T follicular helper cell (primary cell): ENCODE results near the gene LRRTM3.

Source experiments
- DNase-seq: peaks from one replicate; pipeline ENCODE4 v3.0.0-alpha.2; 2020; ENCODE audit warnings: low read depth

LRRTM3 gene

GRCh38 chr10:66934711-66935110, 8.9 kb downstream of the LRRTM3 start:
- DNase-seq = no peak

GRCh38 chr10:66940965-66941364, 15.1 kb downstream of the LRRTM3 start:
- DNase-seq = no peak

- DNase-seq = no peak
Measured at GRCh38 chr10:66941491-66941890, 15.7 kb downstream of the LRRTM3 start.

DNA sequence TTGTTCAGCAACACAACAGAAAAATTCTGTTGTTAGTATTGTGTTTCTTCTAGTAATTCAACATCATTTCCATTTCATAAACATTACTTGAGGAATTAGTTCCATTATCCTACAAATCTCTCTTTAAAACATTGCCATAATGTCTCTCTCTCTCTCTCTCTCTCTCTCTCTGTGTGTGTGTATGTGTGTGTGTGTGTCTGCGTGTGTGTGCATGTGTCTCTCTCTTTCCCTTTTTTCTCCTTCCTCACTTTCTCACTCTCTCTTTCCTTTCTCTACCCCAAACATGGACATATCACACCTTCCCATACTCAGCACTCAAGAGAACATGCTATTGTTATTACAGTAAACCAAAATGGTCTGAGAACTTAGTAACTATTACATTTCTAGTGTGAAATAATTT, 16.6 kb downstream of the LRRTM3 start:
- DNase-seq = no peak

DNA sequence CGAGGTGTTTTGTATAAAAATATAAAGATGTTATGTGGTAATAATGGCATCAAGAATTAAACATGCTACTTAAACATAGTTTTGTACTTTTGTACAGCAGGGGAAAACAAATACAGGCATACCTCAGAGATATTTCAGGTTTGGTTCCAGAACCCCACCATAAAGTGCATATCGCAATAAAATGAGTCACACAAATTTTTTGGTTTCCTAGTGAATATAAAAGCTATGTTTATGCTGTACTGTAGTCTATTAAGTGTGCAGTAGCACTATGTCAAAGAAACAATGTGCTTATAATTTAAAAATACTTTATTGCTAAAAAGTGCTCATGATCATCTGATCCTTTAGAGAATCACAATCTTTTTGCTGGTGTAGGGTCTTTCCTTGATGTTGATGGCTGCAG, 17.8 kb downstream of the LRRTM3 start:
- no peak for DNase-seq

DNA sequence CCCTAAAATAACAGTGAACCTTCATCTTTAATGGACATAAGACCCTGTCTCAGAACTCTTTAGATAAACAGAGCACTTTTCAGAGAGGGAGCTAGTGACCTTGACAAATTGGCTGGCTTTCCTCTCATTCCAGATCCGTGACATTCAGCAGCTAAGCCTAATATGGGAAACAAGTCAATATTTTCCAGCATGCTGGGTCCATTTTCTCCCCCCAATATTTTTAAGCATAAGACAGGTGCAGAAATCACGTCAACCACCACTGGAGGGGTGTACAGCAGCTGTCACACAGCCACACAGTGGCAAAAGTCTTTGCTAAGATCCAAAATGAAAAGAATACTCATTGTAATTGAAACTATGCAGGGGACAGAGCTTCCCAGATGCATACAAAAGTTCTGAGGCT, 26.1 kb downstream of the LRRTM3 start:
- DNase-seq = no peak

DNA sequence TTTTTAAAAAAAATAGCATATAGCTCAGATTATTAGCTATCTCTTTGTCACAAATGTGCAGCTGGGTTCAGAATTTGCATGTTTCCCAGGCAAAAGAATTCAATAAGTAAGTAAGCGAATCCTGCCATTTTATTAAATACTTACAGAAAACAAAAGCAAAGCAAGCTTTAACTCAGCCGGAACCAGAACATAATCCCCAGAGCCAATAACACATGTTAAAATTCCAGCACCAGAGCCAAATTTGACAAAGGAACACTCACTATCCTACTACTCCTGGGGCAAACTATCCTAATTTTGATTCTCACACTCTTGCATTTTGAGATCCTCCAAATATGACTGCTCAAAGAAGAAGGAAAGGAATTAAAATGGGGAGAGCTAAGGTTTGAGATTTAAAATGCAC, 32.6 kb downstream of the LRRTM3 start:
- DNase-seq = no peak

DNA sequence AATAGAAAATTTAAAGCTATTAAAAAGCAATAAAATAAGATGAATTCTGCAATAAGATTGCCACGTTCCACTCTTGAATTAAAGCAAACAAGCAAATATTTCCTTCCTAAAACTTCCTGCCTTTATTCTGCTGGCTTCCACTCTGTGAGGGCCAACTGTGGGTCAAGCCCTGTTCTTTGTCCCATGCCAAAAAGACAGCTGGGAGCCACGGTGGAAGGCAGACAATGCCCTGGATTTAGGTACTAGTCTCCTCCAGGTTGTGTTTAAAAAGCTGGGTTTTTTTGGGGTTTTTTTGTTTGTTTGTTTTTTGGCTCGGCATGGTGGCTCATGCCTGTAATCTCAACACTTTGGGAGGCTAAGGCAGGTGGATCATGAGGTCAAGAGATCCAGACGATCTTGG, 39.1 kb downstream of the LRRTM3 start:
- no peak for DNase-seq

- DNase-seq = no peak
Measured at GRCh38 chr10:66980246-66980815, 54.5 kb downstream of the LRRTM3 start.

- DNase-seq = no peak
Measured at GRCh38 chr10:66981361-66982052, 55.7 kb downstream of the LRRTM3 start.

DNA sequence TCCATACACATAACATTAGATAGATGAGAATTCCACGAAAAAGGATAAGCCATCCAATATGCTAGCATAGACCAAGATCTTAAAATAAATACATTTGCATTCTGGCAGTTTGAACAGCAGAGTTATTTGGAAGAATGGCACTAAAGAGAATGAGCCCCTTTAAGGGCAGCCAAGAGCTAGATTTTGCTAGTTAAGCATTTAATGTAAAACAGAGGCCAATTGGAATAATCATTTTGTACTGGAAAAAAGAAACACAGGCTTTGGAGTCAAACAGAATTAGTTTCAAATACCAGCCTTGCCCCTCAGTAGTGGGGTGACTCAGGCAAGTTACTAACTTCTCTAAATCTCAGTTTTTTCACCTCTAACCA, 56.2 kb downstream of the LRRTM3 start:
- DNase-seq = no peak

DNA sequence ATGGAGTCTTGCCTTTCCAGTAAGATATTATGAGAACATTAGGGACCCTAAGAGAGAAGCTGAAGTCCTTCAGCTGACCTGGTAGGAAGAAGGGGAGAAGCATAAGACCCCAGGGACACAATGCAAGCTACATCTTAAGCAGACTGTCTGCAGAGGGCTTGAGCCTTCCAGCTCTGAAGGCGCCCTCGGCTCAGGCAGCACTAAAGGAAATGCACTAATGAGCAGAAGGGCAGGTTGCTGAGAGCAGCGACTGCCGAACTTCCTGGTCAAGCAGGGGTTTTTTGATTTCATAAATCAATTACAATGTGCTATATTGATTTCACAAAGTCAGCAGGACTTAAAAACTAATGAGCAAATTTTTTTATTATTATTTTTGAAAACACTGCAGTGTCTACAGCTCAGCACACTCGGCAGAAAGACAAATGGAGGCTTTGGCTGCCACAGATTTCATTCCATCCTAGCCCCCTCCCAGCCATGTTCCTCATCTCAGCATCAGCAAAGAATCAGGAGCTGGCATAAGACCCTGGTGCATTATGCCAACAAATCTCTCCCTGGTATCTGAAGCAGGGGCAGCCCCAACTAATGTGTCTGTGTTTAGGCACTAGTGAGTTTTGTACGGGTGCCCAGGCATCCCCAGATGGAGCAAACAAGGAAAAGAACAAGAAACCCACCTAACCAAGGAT, 57.1 kb downstream of the LRRTM3 start:
- no peak for DNase-seq

DNA sequence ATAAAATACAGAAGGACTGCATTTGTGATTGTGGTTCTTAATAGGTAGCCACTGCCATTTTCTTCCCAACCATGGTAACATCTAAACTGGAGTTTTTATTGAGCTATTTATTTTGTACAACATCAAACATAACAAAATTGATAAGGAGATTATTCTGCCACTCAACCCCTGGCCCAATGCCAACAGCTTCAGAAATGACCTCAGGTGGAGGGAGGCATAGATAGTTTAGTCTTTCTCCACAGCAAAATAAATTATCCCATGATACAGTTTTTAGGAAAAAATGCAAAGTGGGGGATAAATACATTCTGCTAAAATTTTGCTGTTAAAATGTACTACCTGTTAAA, 57.6 kb downstream of the LRRTM3 start:
- no peak for DNase-seq

- no peak for DNase-seq
Measured at GRCh38 chr10:66990143-66990830, 64.5 kb downstream of the LRRTM3 start.

GRCh38 chr10:66996996-66997395, 71.2 kb downstream of the LRRTM3 start:
- no peak for DNase-seq

DNA sequence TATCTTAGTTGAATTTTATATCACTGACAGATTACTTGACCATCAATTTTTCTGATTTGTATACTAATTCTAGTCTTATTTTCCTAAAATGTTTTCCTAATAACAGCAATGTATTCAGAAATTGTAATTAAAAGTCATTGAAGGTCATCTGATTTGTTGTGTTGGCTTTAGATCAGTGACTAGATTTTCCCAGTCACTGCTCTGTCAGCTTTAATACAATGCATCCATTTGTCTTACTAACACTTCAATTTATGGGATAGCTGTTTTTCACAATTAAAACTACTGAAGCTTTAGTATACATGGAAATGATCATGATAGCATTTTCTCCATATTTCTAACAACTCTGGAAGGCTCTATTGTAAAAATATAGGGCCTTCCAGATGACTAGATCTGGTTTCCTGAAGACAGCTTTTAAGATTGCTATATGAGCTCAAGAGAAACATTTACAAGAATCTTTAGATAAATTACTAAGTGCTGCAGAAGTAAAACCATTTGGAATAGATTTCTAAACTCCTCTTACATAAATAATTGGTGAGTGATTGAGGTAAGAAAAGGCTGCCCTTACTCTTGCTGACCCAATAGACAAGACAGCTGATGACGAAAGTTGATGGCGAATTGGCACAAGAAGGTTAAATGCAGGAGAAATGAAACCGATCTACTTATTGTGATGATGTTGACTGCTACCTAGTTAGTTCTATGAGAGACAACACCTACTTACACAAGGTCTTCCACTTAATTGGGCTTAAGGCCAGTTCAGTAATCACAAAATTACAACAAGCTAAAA, 74.1 kb downstream of the LRRTM3 start:
- DNase-seq = no peak

DNA sequence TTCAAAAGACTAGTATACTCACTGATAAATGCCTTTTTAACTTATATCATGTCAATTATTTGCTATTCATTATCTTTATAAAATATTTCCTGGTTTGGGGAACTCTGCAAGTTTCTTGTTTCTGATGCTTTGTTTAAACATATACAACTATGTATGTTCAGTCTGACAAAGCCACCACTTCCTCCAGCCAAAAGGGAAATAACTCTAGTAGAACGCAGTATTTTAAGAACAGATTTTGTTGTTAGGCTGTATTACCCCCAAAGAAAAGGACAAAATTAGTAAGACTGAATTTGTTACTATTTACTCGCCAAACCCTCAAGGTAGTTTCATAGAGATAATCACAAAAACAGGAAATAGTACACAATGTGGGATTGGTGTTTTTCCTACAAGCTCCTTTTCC, 78.9 kb downstream of the LRRTM3 start:
- DNase-seq = no peak

DNA sequence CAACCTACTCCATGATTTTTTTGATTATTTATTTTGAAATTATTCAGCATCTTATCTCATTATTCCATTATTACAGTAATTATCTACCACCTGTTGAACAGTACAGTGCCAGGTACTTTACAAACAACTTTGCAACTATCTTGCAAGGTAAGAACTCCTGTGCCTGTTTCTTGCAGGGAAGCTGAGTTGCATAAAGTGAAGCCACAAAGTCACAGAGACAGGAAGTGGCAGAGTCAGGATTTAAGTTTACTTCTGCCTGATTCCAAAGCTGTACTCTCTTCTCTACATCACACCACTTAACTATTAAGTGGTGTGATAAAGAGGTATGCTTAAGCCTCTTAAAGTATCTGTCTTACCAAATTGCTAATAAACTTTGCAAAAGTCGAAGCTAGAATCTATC, 80.1 kb downstream of the LRRTM3 start:
- DNase-seq = no peak

GRCh38 chr10:67011480-67011879, 85.6 kb downstream of the LRRTM3 start:
- no peak for DNase-seq

DNA sequence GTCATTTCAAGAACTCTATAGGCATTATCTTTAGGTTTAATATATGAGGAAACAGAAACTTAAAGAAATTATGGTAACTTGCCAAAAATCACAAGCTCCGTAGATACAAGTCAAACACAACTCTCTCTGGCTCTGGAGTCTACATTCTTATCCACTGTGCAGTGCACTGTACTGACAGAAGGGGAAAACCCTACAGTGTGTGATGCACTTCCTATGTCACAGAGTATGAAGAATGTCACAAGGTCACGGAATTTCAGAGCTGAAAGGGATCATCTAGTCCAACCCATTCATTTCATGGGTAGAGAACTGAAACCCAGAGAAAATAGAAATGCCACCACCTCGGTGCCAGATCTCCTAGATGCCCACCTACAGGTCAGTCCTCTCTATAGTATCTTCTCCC, 86.1 kb downstream of the LRRTM3 start:
- no peak for DNase-seq

GRCh38 chr10:67015225-67015624, 89.4 kb downstream of the LRRTM3 start:
- DNase-seq = no peak

- DNase-seq = no peak
Measured at GRCh38 chr10:67017218-67017617, 91.4 kb downstream of the LRRTM3 start.
